G401.6 (cell line): Measurements from ENCODE around the gene PHF21A.
A peak's percentile ranks its signal among the peaks of the same experiment; 100 is the strongest.
"Not testable (repeated sequence)": the region's sequence is repeated elsewhere in the genome, so short reads cannot be mapped to it uniquely, and the experiment has no call there.

Source experiments
- FAIRE-seq: peaks from 2 replicates; lab custom pipeline; 2012; peaks lifted over from hg19 to GRCh38; lab: Jason Lieb, UNC

Gene PHF21A

GRCh38 chr11:45920531-45921477 is 200.4 kb downstream of the PHF21A start:
- FAIRE-seq, result no peak

GRCh38 chr11:45919806-45920530 is 201.3 kb downstream of the PHF21A start:
- FAIRE-seq, result no peak

GRCh38 chr11:45918962-45919675 is 202.1 kb downstream of the PHF21A start:
- FAIRE-seq, result no peak

- peak; percentile 73 for FAIRE-seq
Observed at GRCh38 chr11:45918331-45918941, 202.8 kb downstream of the PHF21A start.

GRCh38 chr11:45917623-45918330 is 203.5 kb downstream of the PHF21A start, which contains the start of gene PEX16:
PEX16 (minus strand) TSS chr11:45917877; CDS start chr11:45917811, 66 bp downstream.
- peak; percentile 99 for FAIRE-seq

DNA sequence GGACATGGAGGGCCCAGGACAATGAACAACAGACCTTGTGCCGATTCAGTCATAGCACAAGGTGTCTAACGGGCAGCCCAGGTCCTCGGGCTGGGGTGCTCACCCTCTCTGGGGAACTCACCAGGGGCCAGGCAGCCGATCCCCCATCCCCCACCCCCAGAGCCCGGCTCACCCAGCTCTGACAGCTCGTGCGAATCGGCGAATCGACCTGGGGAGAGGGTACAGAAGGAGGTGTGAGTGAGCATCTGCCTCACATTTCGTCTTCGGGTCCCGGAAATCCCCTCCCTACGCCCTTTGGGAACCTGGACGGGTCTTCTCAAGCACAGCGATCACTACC is 204.0 kb downstream of the PHF21A start:
- no peak for FAIRE-seq

GRCh38 chr11:45915446-45915845 is 205.8 kb downstream of the PHF21A start:
- no peak for FAIRE-seq

DNA sequence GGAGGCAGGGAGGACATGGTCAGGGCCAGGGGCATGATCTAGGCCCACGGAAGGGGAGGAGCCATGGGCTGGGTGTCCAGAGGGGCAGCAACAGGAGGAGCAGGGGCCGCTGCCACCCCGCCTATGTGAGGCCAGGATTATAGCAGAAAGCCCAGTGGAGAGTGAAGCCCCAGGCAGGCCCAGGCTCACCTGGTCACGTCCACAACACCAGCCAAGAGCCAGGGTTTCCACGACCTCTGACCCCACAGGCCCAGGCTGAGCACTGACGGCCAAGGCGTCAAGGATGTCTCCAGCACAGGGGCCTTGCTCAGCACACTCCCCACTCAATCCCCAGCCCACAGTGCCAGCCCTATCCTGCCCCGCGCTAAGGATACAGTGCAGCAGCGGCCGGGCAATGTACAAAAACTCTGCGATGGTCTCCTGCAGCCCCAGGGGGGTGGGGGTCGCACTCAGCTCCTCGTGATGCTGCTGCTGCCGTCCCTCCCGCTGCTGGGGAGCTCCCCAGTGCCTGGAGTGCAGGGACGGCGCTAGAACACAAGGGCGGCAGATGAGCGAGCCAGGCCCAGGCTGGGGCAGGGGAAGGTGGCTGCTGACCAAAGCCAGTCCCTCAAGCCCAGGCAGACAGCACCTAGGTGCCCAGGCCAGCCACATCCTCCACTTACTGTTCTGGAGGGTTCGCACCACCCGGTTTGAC is 207.2 kb downstream of the PHF21A start:
- no peak for FAIRE-seq

GRCh38 chr11:45913514-45913913 is 207.7 kb downstream of the PHF21A start:
- no peak for FAIRE-seq

DNA sequence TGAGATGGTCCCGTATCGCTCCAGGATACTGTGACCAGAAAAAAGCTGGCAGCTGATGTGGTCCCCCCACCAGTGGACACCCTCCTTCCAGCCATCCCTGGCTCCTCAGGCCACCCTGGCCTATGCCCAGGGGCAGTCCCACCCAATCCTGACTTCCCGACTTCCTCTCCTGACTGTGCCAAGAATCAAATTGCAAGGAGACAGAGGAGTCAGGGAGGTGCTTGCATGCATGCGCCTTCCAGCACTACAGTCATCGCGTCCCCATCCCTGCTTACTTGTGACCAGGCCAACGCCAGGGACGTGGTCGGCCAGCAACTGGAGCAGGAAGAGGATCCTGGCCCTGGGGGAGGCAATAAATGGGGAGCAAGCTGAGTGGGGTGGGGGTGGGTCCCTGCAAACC is 210.6 kb downstream of the PHF21A start:
- FAIRE-seq, result no peak

GRCh38 chr11:45909594-45910475 is 211.4 kb downstream of the PHF21A start:
- no peak for FAIRE-seq

- no peak for FAIRE-seq
Observed at GRCh38 chr11:45907911-45908370, 213.3 kb downstream of the PHF21A start.

DNA sequence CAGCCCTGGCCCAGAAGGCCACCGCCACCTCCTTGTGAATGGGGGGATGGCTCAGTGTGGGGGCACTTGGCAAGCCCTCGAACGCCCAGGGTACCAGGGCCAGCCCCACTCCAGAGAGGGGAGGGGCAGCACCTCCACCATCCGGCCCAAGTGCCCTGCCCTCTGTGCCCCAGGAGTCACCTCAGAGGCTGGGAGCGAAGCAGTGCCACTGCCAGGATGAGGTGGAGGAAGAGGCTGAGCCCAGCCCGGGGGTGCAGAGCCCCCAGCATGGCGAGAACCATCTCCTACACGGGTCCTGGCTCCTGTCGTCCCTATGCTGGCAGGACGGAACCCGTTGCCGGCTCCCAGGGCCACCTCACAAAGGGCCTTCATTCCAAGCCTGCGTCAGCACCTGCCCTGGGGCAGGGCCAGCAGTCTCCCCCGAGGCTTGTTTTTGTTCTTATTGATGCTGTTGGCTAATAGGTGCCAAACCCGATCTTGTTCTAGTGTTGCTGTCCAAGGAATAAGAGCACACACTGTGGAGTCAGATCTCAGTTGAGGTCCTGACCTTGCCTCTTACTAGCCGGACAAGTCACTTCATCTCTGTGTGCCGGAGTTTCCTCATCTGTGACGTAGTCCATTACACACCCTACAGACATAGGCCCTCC is 214.2 kb downstream of the PHF21A start, which contains the start of gene FREY1:
Gene FREY1, minus strand, starts transcription at position 307 of the 647 bp plus-strand sequence. Its CDS starts 26 bp downstream, at position 281.
- no peak for FAIRE-seq

GRCh38 chr11:45906096-45906682 is 215.1 kb downstream of the PHF21A start:
- FAIRE-seq, result no peak

DNA sequence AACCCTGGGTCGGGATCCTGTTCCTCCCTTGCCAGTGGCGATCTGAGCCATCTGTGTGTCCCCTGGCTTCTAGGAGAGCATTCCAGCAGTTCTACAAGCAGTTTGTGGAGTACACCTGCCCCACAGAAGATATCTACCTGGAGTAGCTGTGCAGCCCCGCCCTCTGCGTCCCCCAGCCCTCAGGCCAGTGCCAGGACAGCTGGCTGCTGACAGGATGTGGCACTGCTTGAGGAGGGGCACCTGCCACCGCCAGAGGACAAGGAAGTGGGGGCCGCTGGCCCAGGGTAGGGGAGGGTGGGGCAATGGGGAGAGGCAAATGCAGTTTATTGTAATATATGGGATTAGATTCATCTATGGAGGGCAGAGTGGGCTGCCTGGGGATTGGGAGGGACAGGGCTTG is 215.7 kb downstream of the PHF21A start:
- FAIRE-seq, result not testable (repeated sequence)

GRCh38 chr11:45905095-45905494 is 216.2 kb downstream of the PHF21A start:
- no peak for FAIRE-seq

DNA sequence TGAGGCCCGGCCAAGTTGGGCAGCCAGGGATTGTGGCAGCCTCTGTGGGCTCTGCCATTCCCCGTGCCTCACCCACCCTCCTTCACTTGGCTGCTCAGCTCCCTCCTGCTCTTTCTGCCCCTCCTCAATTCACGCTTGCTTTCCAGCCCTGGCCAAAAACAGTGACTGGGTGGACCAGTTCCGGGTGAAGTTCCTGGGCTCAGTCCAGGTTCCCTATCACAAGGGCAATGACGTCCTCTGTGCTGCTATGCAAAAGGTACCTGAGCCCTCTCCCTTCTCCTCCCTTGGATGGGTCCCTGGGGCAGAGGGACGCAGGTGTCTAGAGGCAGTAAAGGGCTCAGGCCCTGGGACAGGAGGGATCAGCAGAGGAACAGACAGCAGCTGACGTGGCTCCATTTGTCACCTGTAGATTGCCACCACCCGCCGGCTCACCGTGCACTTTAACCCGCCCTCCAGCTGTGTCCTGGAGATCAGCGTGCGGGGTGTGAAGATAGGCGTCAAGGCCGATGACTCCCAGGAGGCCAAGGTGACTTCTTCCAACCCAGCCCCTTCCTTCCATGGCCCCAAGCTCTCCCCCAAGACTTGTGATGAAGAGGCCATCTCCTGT is 216.8 kb downstream of the PHF21A start:
- FAIRE-seq, result no peak
